GM23248 (cell line): Measurements from ENCODE around the gene PLAAT5.

Experiments
- EZH2 ChIP-seq: fragments of 200-600 bp; sonication (generic); IDR thresholded peaks from 2 replicates; pipeline ENCODE4 v1.6.1; 2018; ENCODE audit warnings: antibody characterized with exemption, mild to moderate bottlenecking; ENCODE audit not compliant: insufficient read depth, poor library complexity, severe bottlenecking
- EZH2phosphoT487 ChIP-seq: fragments of 200-600 bp; sonication (generic); IDR thresholded peaks from 2 replicates; pipeline ENCODE4 v1.6.1; 2018; ENCODE audit warnings: antibody characterized with exemption, moderate library complexity, mild to moderate bottlenecking, low read depth; ENCODE audit not compliant: insufficient read depth

GRCh38 chr11:63534895-63535461 lies 44.0 kb upstream of the PLAAT5 start:
- TF ChIP-seq EZH2 (no peak), EZH2phosphoT487 (no peak)
